Activated CD4-positive, alpha-beta T cell treated with anti-CD3 and anti-CD28 coated beads for 48 hours (primary cell): ENCODE measurements around the gene SPINK5.
"Not testable (repeated sequence)": the region's sequence is repeated elsewhere in the genome, so short reads cannot be mapped to it uniquely, and the experiment has no call there.

Experiments
- DNase-seq: peaks from one replicate; pipeline ENCODE4 v3.0.0-alpha.2; 2020

Gene SPINK5

GRCh38 chr5:148063861-148064260, at the start of gene SPINK5:
Gene SPINK5 (plus strand): TSS chr5:148063980. CDS start chr5:148064045, 65 bp downstream.
- no peak for DNase-seq

- DNase-seq: no peak
Measured at GRCh38 chr5:148014276-148014675, 49.5 kb upstream of the SPINK5 start.

- DNase-seq: no peak
Measured at GRCh38 chr5:148020257-148020988, 43.4 kb upstream of the SPINK5 start.

- DNase-seq: no peak
Measured at GRCh38 chr5:148027505-148027904, 36.3 kb upstream of the SPINK5 start.

GRCh38 chr5:148029131-148029530, 34.6 kb upstream of the SPINK5 start:
- no peak for DNase-seq

GRCh38 chr5:148033134-148033533, 30.6 kb upstream of the SPINK5 start:
- DNase-seq: no peak

GRCh38 chr5:148035676-148036075, 28.1 kb upstream of the SPINK5 start:
- DNase-seq: no peak

GRCh38 chr5:148042881-148043280, 20.9 kb upstream of the SPINK5 start:
- DNase-seq: no peak

GRCh38 chr5:148043705-148044104, 20.1 kb upstream of the SPINK5 start:
- no peak for DNase-seq

GRCh38 chr5:148055160-148055559, 8.6 kb upstream of the SPINK5 start:
- not testable (repeated sequence) for DNase-seq

GRCh38 chr5:148060309-148060708, 3.5 kb upstream of the SPINK5 start:
- no peak for DNase-seq

- DNase-seq: no peak
Measured at GRCh38 chr5:148060881-148061280, 2.9 kb upstream of the SPINK5 start.

GRCh38 chr5:148070621-148071020, 6.8 kb downstream of the SPINK5 start:
- DNase-seq: no peak

- no peak for DNase-seq
Measured at GRCh38 chr5:148072207-148072606, 8.4 kb downstream of the SPINK5 start.

GRCh38 chr5:148075529-148075928, 11.7 kb downstream of the SPINK5 start:
- no peak for DNase-seq

GRCh38 chr5:148083203-148083602, 19.4 kb downstream of the SPINK5 start:
- DNase-seq: no peak

- DNase-seq: no peak
Measured at GRCh38 chr5:148084269-148084668, 20.5 kb downstream of the SPINK5 start.

GRCh38 chr5:148085310-148085709, 21.5 kb downstream of the SPINK5 start:
- no peak for DNase-seq

- no peak for DNase-seq
Measured at GRCh38 chr5:148085977-148086705, 22.4 kb downstream of the SPINK5 start.

- no peak for DNase-seq
Measured at GRCh38 chr5:148090146-148090772, 26.5 kb downstream of the SPINK5 start.

GRCh38 chr5:148090773-148091250, 27.0 kb downstream of the SPINK5 start:
- no peak for DNase-seq

- no peak for DNase-seq
Measured at GRCh38 chr5:148091991-148092964, 28.5 kb downstream of the SPINK5 start.

GRCh38 chr5:148094336-148094735, 30.6 kb downstream of the SPINK5 start:
- no peak for DNase-seq
